GM19455 (cell line): Measurements from ENCODE around the gene CXCL10.

Experiments
- ATAC-seq: cut with Tn5 transposase; IDR thresholded peaks from one replicate; pipeline ENCODE4 v1.9.1; 2021; ENCODE audit not compliant: unreplicated experiment

CXCL10 gene

GRCh38 chr4:75997081-75997480 is 26.2 kb downstream of the CXCL10 start:
- no peak for ATAC-seq

- ATAC-seq = no peak
These were observed 27.6 kb downstream of the CXCL10 start for GRCh38 chr4:75995727-75996126.

GRCh38 chr4:75992462-75992861 is 30.8 kb downstream of the CXCL10 start:
- no peak for ATAC-seq

GRCh38 chr4:75989846-75990528 is 33.3 kb downstream of the CXCL10 start:
- ATAC-seq = no peak

- no peak for ATAC-seq
These were observed 38.2 kb downstream of the CXCL10 start for GRCh38 chr4:75985116-75985515.

GRCh38 chr4:75980576-75980975 is 42.7 kb downstream of the CXCL10 start:
- no peak for ATAC-seq

GRCh38 chr4:75976177-75976576 is 47.1 kb downstream of the CXCL10 start:
- ATAC-seq = no peak

- no peak for ATAC-seq
These were observed 49.5 kb downstream of the CXCL10 start for GRCh38 chr4:75973766-75974165.
